Mucosa of rectum (tissue), 2 donors: Measurements from ENCODE around the gene FOXA2.
"Not testable (repeated sequence)": the region's sequence is repeated elsewhere in the genome, so short reads cannot be mapped to it uniquely, and the experiment has no call there.

ENCODE experiments used
- H3K27ac ChIP-seq, 2 donors: one replicate each; pipeline ENCODE4 v1.7.0; 2013; ENCODE audit warnings: inconsistent platforms in 2 of 2, low read depth in 2 of 2, low read length in 2 of 2
- H3K27me3 ChIP-seq, 2 donors: one replicate each; pipeline ENCODE4 v1.7.0; 2013; ENCODE audit warnings: low read length in 2 of 2; ENCODE audit not compliant: control insufficient read depth in 2 of 2, insufficient read depth in 2 of 2
- H3K36me3 ChIP-seq, 2 donors: one replicate each; pipeline ENCODE4 v1.7.0; 2013; ENCODE audit warnings: low read length in 2 of 2; ENCODE audit not compliant: control insufficient read depth in 2 of 2, insufficient read depth in 2 of 2
- H3K4me1 ChIP-seq, 2 donors: one replicate each; pipeline ENCODE4 v1.7.0; 2013; ENCODE audit warnings: low read length in 2 of 2, mild to moderate bottlenecking in 1 of 2; ENCODE audit not compliant: control insufficient read depth in 2 of 2, insufficient read depth in 2 of 2
- H3K4me3 ChIP-seq, 2 donors: one replicate each; pipeline ENCODE4 v1.7.0; 2013; ENCODE audit warnings: low read length in 2 of 2
- H3K9ac ChIP-seq, 2 donors: one replicate each; pipeline ENCODE4 v1.7.0; 2013; ENCODE audit warnings: low read length in 2 of 2, low read depth in 1 of 2, mild to moderate bottlenecking in 1 of 2
- H3K9me3 ChIP-seq, 2 donors: one replicate each; pipeline ENCODE4 v1.7.0; 2013; ENCODE audit warnings: low read length in 2 of 2; ENCODE audit not compliant: control insufficient read depth in 2 of 2
- donor health status: healthy.
- donor health status: Normal muscosa, but diverticular disease.

Gene FOXA2

DNA sequence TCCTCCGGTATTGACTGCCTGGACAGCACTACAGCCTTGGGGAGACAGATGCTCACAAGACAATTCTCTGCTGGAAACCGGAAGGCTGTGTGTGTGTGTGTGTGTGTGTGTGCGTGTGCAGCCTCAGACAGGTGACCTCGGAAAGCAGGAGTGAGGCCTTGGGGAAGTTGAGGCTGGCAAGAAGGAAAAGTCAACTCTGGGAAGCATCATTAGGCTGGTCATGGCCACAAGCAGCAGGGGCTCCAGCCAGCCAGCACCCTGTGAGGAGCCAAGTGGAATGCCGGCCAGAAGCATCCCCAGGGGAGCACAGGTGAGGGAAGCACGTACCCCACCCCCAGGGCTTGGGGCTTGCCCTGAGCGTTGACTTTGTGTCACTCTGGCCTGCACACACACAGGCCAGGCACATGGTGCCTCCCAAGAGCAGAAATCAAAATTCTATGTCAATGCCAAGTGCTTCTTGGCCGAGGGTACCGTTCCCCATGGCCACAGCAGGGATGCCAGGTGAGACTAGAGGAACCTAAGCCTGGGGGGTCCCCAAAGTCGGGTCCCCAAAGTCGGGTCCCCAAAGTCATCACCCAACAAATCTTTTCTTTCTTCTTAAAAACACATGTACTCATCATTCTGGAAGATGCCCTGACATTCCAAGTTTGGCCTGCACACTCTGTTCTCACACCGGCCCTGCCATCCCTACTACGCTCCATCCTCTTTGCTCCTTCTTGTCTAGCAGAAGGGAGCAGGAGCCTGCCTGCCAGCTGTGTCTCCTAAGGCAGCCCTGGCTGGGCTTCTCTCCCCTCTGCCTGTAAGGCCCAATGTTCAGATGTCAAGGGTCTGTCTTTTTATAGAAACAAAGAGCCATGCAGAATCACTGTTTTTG lies 26.7 kb downstream of the FOXA2 start:
- Histone ChIP-seq H3K9ac (no peak overlapping the region), H3K4me3 (no peak overlapping the region), H3K36me3 (no peaks in the 10 kb centered on the region), H3K9me3 (peaks cover 0 to 3% of the 10 kb centered on the region in 2 donors), H3K27me3 (peaks cover 0 to 3% of the 10 kb centered on the region in 2 donors), H3K4me1 (no peaks in the 10 kb centered on the region), H3K27ac (no peak overlapping the region)

GRCh38 chr20:22556565-22557056 lies 27.8 kb downstream of the FOXA2 start:
- H3K27ac ChIP-seq = no peak overlapping the region
- H3K9ac ChIP-seq = no peak overlapping the region
- peaks cover 0 to 3% of the 10 kb centered on the region in 2 donors for H3K27me3 ChIP-seq
- H3K4me3 ChIP-seq = no peak overlapping the region
- H3K4me1 ChIP-seq = no peaks in the 10 kb centered on the region
- H3K36me3 ChIP-seq = no peaks in the 10 kb centered on the region
- H3K9me3 ChIP-seq = peaks cover 0 to 3% of the 10 kb centered on the region in 2 donors

GRCh38 chr20:22555791-22556564 lies 28.4 kb downstream of the FOXA2 start:
- Histone ChIP-seq H3K9ac (no peak overlapping the region), H3K36me3 (no peaks in the 10 kb centered on the region), H3K9me3 (peaks cover 0 to 3% of the 10 kb centered on the region in 2 donors), H3K27me3 (peaks cover 0 to 3% of the 10 kb centered on the region in 2 donors), H3K4me3 (no peak overlapping the region), H3K27ac (no peak overlapping the region), H3K4me1 (no peaks in the 10 kb centered on the region)

- no peaks in the 10 kb centered on the region for H3K36me3 ChIP-seq
- H3K4me1 ChIP-seq = no peaks in the 10 kb centered on the region
- no peak overlapping the region for H3K4me3 ChIP-seq
- no peaks in the 10 kb centered on the region for H3K27me3 ChIP-seq
- H3K27ac ChIP-seq = no peak overlapping the region
- H3K9me3 ChIP-seq = peaks cover 0 to 3% of the 10 kb centered on the region in 2 donors
- H3K9ac ChIP-seq = no peak overlapping the region
Measured at GRCh38 chr20:22554391-22554790, 30.0 kb downstream of the FOXA2 start.

- not testable (repeated sequence) for H3K9ac ChIP-seq, H3K9me3 ChIP-seq, H3K36me3 ChIP-seq, H3K27me3 ChIP-seq, H3K4me3 ChIP-seq, H3K27ac ChIP-seq, H3K4me1 ChIP-seq
Measured at GRCh38 chr20:22550514-22550913, 33.9 kb downstream of the FOXA2 start.

DNA sequence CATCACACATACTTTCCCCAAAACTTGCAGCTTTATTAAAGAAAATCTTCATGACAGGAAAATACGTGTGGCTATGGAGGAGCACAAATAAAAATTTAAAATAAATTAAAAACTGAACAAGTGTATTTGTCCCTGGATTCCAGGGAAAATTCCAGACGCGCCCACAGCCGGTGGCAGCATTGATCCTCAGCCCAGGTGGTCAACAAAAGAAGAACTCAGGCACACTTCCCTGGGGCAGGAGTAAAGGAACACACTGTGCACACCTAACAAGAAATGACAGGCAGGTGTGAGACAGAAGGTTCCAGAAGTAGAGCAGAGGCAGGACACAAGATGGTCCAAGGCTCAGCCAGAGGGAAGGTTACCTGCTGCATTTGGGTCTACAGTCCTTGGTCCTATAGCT lies 36.3 kb downstream of the FOXA2 start:
- Histone ChIP-seq H3K9ac (no peak overlapping the region), H3K4me1 (no peaks in the 10 kb centered on the region), H3K9me3 (no peaks in the 10 kb centered on the region), H3K36me3 (no peaks in the 10 kb centered on the region), H3K27ac (no peak overlapping the region), H3K27me3 (no peaks in the 10 kb centered on the region), H3K4me3 (no peak overlapping the region)

DNA sequence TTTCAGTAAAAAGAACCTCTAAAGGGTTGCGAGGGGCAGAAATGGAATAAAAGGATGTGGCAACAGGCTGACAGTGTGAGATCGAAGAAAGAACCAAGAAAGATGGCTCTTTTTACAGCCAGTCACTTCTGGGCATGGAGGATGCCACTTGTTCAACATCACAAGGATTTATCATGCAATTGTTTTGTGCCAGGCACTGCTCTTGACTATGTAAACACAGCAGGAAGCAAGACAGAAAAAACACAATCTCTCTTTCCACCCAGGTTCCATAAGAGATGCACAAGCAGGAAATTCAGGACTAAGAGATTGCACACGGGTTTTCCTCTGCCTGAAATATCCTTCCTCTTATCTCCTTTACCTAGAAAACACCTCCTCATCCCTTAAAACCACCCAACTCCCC lies 38.0 kb downstream of the FOXA2 start:
- Histone ChIP-seq H3K9ac (no peak overlapping the region), H3K36me3 (no peaks in the 10 kb centered on the region), H3K27ac (no peak overlapping the region), H3K4me1 (no peaks in the 10 kb centered on the region), H3K9me3 (no peaks in the 10 kb centered on the region), H3K27me3 (no peaks in the 10 kb centered on the region), H3K4me3 (no peak overlapping the region)

- no peak overlapping the region for H3K9ac ChIP-seq
- H3K4me1 ChIP-seq = no peaks in the 10 kb centered on the region
- no peak overlapping the region for H3K27ac ChIP-seq
- no peaks in the 10 kb centered on the region for H3K27me3 ChIP-seq
- no peaks in the 10 kb centered on the region for H3K36me3 ChIP-seq
- H3K9me3 ChIP-seq = no peaks in the 10 kb centered on the region
- no peak overlapping the region for H3K4me3 ChIP-seq
Measured at GRCh38 chr20:22545045-22545444, 39.3 kb downstream of the FOXA2 start.

- no peak overlapping the region for H3K9ac ChIP-seq
- H3K9me3 ChIP-seq = no peaks in the 10 kb centered on the region
- no peaks in the 10 kb centered on the region for H3K27me3 ChIP-seq
- no peaks in the 10 kb centered on the region for H3K4me1 ChIP-seq
- no peak overlapping the region for H3K4me3 ChIP-seq
- no peaks in the 10 kb centered on the region for H3K36me3 ChIP-seq
- no peak overlapping the region for H3K27ac ChIP-seq
Measured at GRCh38 chr20:22544462-22544861, 39.9 kb downstream of the FOXA2 start.

GRCh38 chr20:22542427-22542826 lies 41.9 kb downstream of the FOXA2 start:
- Histone ChIP-seq H3K36me3 (no peaks in the 10 kb centered on the region), H3K4me3 (no peak overlapping the region), H3K9me3 (no peaks in the 10 kb centered on the region), H3K4me1 (no peaks in the 10 kb centered on the region), H3K27ac (no peak overlapping the region), H3K27me3 (no peaks in the 10 kb centered on the region), H3K9ac (no peak overlapping the region)
